MM.1S (cell line): ENCODE results near the gene CAMK2A.

Source experiments
- DNase-seq: peaks from one replicate; pipeline ENCODE4 v3.0.0-alpha.2; 2015
- H2AFZ ChIP-seq: fragments of 300-600 bp; sonication (generic); 2 replicates; pipeline ENCODE4 v1.6.0; 2016; ENCODE audit warnings: antibody characterized with exemption, low read length
- H3F3A ChIP-seq: fragments of 300-600 bp; sonication (generic); 2 replicates; pipeline ENCODE4 v1.6.1; 2016; ENCODE audit warnings: mild to moderate bottlenecking, antibody characterized with exemption, low read length, moderate library complexity, mixed read lengths; ENCODE audit not compliant: insufficient read depth
- H3K27ac ChIP-seq: fragments of 300-600 bp; sonication (generic); 2 replicates; pipeline ENCODE4 v1.5.1; 2016; ENCODE audit warnings: mild to moderate bottlenecking, low read length
- H3K27me3 ChIP-seq: fragments of 300-600 bp; sonication (generic); replicated peaks from 2 replicates; pipeline ENCODE4 v1.6.0; 2016; ENCODE audit warnings: low read length; ENCODE audit not compliant: insufficient read depth
- H3K36me3 ChIP-seq: fragments of 300-600 bp; sonication (generic); replicated peaks from 2 replicates; pipeline ENCODE4 v1.6.1; 2016; ENCODE audit warnings: mild to moderate bottlenecking, low read length, mixed read lengths; ENCODE audit not compliant: insufficient read depth
- H3K4me1 ChIP-seq: fragments of 300-600 bp; sonication (generic); 2 replicates; pipeline ENCODE4 v1.6.1; 2016; ENCODE audit warnings: low read length, mixed read lengths
- H3K4me2 ChIP-seq: fragments of 300-600 bp; sonication (generic); 2 replicates; pipeline ENCODE4 v1.6.0; 2016; ENCODE audit warnings: low read depth, low read length
- H3K4me3 ChIP-seq: fragments of 300-600 bp; sonication (generic); 2 replicates; pipeline ENCODE4 v1.5.1; 2016; ENCODE audit warnings: low read length, mixed read lengths
- H3K79me2 ChIP-seq: fragments of 300-600 bp; sonication (generic); 2 replicates; pipeline ENCODE4 v1.6.1; 2016; ENCODE audit warnings: mixed run types, low read length, mixed read lengths
- H3K9ac ChIP-seq: fragments of 300-600 bp; sonication (generic); 2 replicates; pipeline ENCODE4 v1.6.1; 2016; ENCODE audit warnings: low read length, mixed read lengths
- H3K9me2 ChIP-seq: fragments of 300-600 bp; sonication (generic); replicated peaks from 2 replicates; pipeline ENCODE4 v1.6.1; 2016; ENCODE audit warnings: mild to moderate bottlenecking, low read length, mixed read lengths; ENCODE audit not compliant: insufficient read depth
- H3K9me3 ChIP-seq: fragments of 300-600 bp; sonication (generic); replicated peaks from 2 replicates; pipeline ENCODE4 v1.6.1; 2016; ENCODE audit warnings: mild to moderate bottlenecking, low read length, mixed read lengths; ENCODE audit not compliant: insufficient read depth
- H4K20me1 ChIP-seq: fragments of 300-600 bp; sonication (generic); 2 replicates; pipeline ENCODE4 v1.6.1; 2016; ENCODE audit warnings: mild to moderate bottlenecking, low read length, moderate library complexity, mixed read lengths; ENCODE audit not compliant: insufficient read depth
- EZH2 ChIP-seq: fragments of 300-600 bp; sonication (generic); optimal IDR thresholded peaks from 2 replicates; pipeline ENCODE3; 2017; ENCODE audit warnings: low read depth, mild to moderate bottlenecking, antibody characterized with exemption, low read length, mixed read lengths
- EZH2phosphoT487 ChIP-seq: fragments of 300-600 bp; sonication (generic); IDR thresholded peaks from 2 replicates; pipeline ENCODE4 v1.6.1; 2018; ENCODE audit warnings: antibody characterized with exemption, low read length
- TF ChIP-seq, protein P1 (sequence below): fragments of 300-600 bp; sonication (generic); IDR thresholded peaks from 2 replicates; pipeline ENCODE4 v1.5.1; 2016; ENCODE audit warnings: antibody characterized with exemption, low read length, mixed read lengths

Gene CAMK2A

DNA sequence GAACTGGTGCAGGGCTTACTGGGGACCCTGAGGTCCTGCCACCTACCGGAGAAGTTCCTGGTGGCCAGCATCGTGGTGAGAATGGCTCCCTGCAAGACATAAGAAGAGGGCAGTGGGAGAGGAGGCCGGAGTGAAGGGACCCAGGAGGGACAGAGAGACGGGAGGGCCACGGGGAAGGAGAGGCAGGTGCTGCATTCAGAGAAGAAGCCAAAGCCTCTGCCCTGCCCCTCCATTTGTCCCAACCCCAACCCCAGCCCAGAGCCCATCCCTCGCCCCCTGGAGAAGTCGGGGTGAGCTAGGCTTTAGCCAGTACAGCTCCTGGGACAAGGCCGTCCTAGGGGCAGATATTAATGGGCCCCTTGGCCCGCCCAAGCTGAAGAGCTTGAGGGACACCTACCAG lies 41.8 kb downstream of the CAMK2A start:
- Histone ChIP-seq H3K9ac (no peak overlapping the region), H2AFZ (no peak overlapping the region), H3K27me3 (no peaks in the 10 kb centered on the region), H3F3A (no peaks in the 10 kb centered on the region), H3K4me2 (no peak overlapping the region), H3K9me2 (no peaks in the 10 kb centered on the region), H3K36me3 (no peaks in the 10 kb centered on the region), H4K20me1 (no peaks in the 10 kb centered on the region), H3K4me1 (no peaks in the 10 kb centered on the region), H3K79me2 (no peaks in the 10 kb centered on the region), H3K9me3 (no peaks in the 10 kb centered on the region), H3K27ac (no peak overlapping the region), H3K4me3 (no peak overlapping the region)
- no peak for DNase-seq
- TF ChIP-seq EZH2 = no peak

DNA sequence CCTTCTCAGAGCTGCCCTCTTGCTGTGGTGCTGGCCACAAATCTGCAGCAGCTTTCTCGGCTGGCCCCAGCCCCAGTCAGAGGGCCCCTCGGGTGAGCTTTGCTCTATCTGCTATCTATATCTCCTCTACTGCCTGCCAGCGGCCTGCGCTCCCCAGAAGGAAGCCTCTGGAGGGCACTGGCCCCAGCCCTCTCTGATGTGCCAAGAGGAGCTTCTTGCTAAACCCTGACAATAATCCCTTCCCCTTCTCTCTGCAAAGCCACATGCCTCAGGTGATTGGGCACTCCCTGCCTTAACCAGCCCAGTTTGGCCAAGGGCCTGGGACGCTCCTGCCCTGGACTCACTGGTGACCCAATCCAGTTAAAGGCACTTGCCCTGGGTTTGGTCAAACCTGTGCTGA lies 42.7 kb downstream of the CAMK2A start:
- Histone ChIP-seq H3K9me2 (no peaks in the 10 kb centered on the region), H3K27ac (no peak overlapping the region), H3K4me1 (no peaks in the 10 kb centered on the region), H3K9me3 (no peaks in the 10 kb centered on the region), H3K36me3 (no peaks in the 10 kb centered on the region), H2AFZ (no peak overlapping the region), H3K79me2 (no peaks in the 10 kb centered on the region), H3K4me2 (no peak overlapping the region), H3F3A (no peaks in the 10 kb centered on the region), H3K4me3 (no peak overlapping the region), H3K9ac (no peak overlapping the region), H3K27me3 (no peaks in the 10 kb centered on the region), H4K20me1 (no peaks in the 10 kb centered on the region)
- DNase-seq = no peak
- no peak for TF ChIP-seq EZH2phosphoT487
- TF ChIP-seq, protein P1, sequence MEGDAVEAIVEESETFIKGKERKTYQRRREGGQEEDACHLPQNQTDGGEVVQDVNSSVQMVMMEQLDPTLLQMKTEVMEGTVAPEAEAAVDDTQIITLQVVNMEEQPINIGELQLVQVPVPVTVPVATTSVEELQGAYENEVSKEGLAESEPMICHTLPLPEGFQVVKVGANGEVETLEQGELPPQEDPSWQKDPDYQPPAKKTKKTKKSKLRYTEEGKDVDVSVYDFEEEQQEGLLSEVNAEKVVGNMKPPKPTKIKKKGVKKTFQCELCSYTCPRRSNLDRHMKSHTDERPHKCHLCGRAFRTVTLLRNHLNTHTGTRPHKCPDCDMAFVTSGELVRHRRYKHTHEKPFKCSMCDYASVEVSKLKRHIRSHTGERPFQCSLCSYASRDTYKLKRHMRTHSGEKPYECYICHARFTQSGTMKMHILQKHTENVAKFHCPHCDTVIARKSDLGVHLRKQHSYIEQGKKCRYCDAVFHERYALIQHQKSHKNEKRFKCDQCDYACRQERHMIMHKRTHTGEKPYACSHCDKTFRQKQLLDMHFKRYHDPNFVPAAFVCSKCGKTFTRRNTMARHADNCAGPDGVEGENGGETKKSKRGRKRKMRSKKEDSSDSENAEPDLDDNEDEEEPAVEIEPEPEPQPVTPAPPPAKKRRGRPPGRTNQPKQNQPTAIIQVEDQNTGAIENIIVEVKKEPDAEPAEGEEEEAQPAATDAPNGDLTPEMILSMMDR = no peak
- TF ChIP-seq EZH2 = no peak

DNA sequence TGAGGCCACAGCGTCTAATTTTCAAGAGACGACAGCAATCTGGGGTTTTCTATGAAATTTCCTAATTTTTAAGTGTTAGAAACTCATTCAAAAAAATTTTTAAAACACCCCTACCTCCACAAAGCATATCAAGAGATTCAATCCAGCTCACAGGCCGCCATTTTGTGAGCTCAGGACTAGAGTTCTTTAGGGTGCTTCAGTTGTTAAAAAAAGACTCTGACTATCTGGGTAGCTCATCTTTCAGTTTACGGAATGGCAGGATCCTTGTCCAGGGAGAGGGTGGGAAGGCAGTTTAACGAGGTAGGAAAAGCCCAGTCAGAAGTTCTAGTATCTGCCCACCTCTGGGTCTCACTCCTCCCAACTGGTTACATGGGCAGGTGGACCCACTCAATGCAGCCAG lies 43.1 kb downstream of the CAMK2A start:
- Histone ChIP-seq H3K9me2 (no peaks in the 10 kb centered on the region), H3K4me2 (no peak overlapping the region), H3K79me2 (no peaks in the 10 kb centered on the region), H3K36me3 (no peaks in the 10 kb centered on the region), H3K9ac (no peak overlapping the region), H3K4me1 (no peaks in the 10 kb centered on the region), H3K27ac (no peak overlapping the region), H4K20me1 (no peaks in the 10 kb centered on the region), H3K9me3 (no peaks in the 10 kb centered on the region), H3K4me3 (no peak overlapping the region), H3F3A (no peaks in the 10 kb centered on the region), H3K27me3 (no peaks in the 10 kb centered on the region), H2AFZ (no peak overlapping the region)
- TF ChIP-seq, protein P1 = no peak
- TF ChIP-seq EZH2 (no peak), EZH2phosphoT487 (no peak)
- DNase-seq = no peak

DNA sequence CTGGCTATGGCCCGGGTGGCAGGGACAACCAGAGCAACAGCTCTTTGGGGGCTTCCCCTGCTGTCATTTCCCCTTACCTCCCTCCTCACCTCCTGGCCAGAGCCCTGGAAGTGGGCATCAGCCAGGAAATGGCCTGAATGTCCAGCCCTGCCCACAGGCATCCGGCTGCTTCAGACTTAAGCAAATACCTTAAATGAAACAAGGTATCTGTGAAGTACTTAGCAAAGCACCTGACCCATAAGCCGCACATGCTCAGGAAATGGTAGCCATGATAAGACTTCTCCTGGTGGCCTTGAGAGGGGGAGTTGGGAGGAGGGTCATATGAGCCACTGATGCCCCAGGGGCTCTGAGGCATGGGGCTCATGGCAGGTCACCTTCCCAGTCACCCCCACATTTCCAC lies 43.8 kb downstream of the CAMK2A start:
- no peak for DNase-seq

More for the DNA sequence above, 43.8 kb downstream of the CAMK2A start:
- Histone ChIP-seq H3K9me2 (no peaks in the 10 kb centered on the region), H3K27ac (no peak overlapping the region), H3K4me1 (no peaks in the 10 kb centered on the region), H3K9ac (no peak overlapping the region), H3K4me2 (no peak overlapping the region), H3K79me2 (no peaks in the 10 kb centered on the region), H3F3A (no peaks in the 10 kb centered on the region), H3K27me3 (no peaks in the 10 kb centered on the region), H3K36me3 (no peaks in the 10 kb centered on the region), H4K20me1 (no peaks in the 10 kb centered on the region), H3K9me3 (no peaks in the 10 kb centered on the region), H2AFZ (no peak overlapping the region), H3K4me3 (no peak overlapping the region)
- TF ChIP-seq, protein P1 = no peak
- TF ChIP-seq EZH2 (no peak), EZH2phosphoT487 (no peak)
